Vagina (tissue), 2 donors: Measurements from ENCODE around the gene PIP4K2C. TPM values are rescaled to one million over a fixed set of nuclear protein-coding genes. Genes with fewer than 3 reads are reported as not detected.
"Not testable (repeated sequence)": the region's sequence is repeated elsewhere in the genome, so short reads cannot be mapped to it uniquely, and the experiment has no call there.

Experiments used
- DNase-seq, 2 donors: peaks; one replicate each; pipeline ENCODE4 v3.0.0-alpha.2; 2017; ENCODE audit errors: extremely low spot score in 2 of 2
- H3K27ac ChIP-seq: fragments of 200-600 bp; sonication (generic); one replicate; pipeline ENCODE4 v1.5.1; 2019
- H3K27me3 ChIP-seq: fragments of 200-600 bp; sonication (generic); one replicate; pipeline ENCODE4 v1.5.1; 2019
- H3K36me3 ChIP-seq, 2 donors: fragments of 200-600 bp; sonication (generic); one replicate each; pipeline ENCODE4 v1.5.1; 2017 to 2019
- H3K4me1 ChIP-seq: fragments of 200-600 bp; sonication (generic); one replicate; pipeline ENCODE4 v1.5.1; 2019
- H3K4me3 ChIP-seq, 2 donors: fragments of 200-600 bp; sonication (generic); 1 replicate in 1 of 2; 2 replicates in 1 of 2; pipeline ENCODE4 v1.5.1; 2016 to 2019
- H3K9me3 ChIP-seq: fragments of 200-600 bp; sonication (generic); one replicate; pipeline ENCODE4 v1.5.1; 2019
- POLR2A ChIP-seq, 2 donors: fragments of 450-650 bp; IDR thresholded peaks; one replicate each; pipeline ENCODE4 v1.6.1; 2017; ENCODE audit warnings: antibody characterized with exemption in 2 of 2, mild to moderate bottlenecking in 2 of 2, moderate library complexity in 2 of 2
- POLR2AphosphoS5 ChIP-seq, 2 donors: sonication (generic); formaldehyde crosslinking; IDR thresholded peaks; one replicate each; pipeline ENCODE4 v1.9.0; 2017; ENCODE audit warnings: antibody characterized with exemption in 2 of 2, mild to moderate bottlenecking in 2 of 2, low read depth in 1 of 2; ENCODE audit not compliant: insufficient read depth in 1 of 2
- intact Hi-C: fragments of 100-400 bp; cut with DNase I; formaldehyde crosslinking; loops from one replicate; pipeline ENCODE4 v1.15.1; 2023
- total RNA-seq: library from RNA; depleted of rRNA; stranded (reverse); fragments of >200 nt; gene quantifications from one replicate; pipeline ENCODE4 v1.2.3, GENCODE V29; 2016
- TF ChIP-seq, protein P1 (sequence below), 3 experiments: fragments of 450-650 bp in 2 of 3; fragments of 200-600 bp in 1 of 3; sonication (generic) in 1 of 3; IDR thresholded peaks; one replicate each; pipeline ENCODE4 v1.5.1; 2017 to 2019; ENCODE audit warnings: antibody characterized with exemption in 3 of 3, mild to moderate bottlenecking in 2 of 3, moderate library complexity in 2 of 3

PIP4K2C gene
- total RNA-seq, 1 donor from 2014 or later = 16.7 TPM

DNA sequence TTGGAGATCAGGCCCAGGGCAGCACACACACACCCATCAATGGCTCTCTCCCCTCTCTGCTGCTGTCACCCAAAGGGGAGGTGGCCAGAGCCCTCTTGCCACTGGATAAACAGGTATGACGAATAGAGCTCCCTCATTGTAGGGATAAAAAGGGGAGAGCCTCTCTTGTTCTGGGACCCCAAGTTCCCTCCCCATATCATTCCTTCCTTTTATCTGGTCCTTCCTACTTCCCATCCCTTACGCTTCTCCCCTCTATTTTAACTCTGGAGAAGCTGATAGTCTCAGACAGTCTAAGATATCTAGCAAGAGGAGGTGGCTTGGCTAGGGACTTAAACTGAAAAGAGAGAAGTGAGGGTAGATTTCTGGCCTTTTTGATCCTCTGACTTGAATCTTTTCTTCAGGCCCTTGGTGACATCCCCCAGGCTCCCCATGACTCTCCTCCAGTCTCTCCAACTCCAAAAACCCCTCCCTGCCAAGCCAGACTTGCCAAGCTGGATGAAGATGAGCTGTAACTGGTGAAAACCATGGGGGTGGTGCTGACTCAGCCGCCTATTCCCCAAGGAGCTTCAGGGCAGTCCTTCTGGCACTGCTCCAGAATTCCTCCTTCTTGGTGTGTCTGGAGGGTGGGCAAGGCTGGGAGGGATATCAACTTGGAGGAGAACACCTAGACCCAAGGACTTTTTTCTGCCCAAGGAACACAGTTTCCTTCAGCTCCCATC is 25.6 kb downstream of the PIP4K2C start:
- TF ChIP-seq, protein P1, sequence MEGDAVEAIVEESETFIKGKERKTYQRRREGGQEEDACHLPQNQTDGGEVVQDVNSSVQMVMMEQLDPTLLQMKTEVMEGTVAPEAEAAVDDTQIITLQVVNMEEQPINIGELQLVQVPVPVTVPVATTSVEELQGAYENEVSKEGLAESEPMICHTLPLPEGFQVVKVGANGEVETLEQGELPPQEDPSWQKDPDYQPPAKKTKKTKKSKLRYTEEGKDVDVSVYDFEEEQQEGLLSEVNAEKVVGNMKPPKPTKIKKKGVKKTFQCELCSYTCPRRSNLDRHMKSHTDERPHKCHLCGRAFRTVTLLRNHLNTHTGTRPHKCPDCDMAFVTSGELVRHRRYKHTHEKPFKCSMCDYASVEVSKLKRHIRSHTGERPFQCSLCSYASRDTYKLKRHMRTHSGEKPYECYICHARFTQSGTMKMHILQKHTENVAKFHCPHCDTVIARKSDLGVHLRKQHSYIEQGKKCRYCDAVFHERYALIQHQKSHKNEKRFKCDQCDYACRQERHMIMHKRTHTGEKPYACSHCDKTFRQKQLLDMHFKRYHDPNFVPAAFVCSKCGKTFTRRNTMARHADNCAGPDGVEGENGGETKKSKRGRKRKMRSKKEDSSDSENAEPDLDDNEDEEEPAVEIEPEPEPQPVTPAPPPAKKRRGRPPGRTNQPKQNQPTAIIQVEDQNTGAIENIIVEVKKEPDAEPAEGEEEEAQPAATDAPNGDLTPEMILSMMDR (IDR thresholded peaks at IDR 0.05) = no peak
- no peak for TF ChIP-seq POLR2AphosphoS5 (IDR thresholded peaks at IDR 0.05; ENCODE audit: insufficient read depth in 1 of 2, low read depth in 1 of 2)
- TF ChIP-seq POLR2A (IDR thresholded peaks at IDR 0.05) = no peak
- Histone ChIP-seq H3K36me3 (peaks cover 0 to 11% of the 10 kb centered on the region in 2 donors), H3K4me3 (no peak overlapping the region), H3K27ac (no peak overlapping the region), H3K9me3 (no peaks in the 10 kb centered on the region), H3K4me1 (peaks cover 26% of the 10 kb centered on the region), H3K27me3 (no peaks in the 10 kb centered on the region)
- no peak for DNase-seq
- intact Hi-C loops = no loop called here

- no peak overlapping the region for H3K4me3 ChIP-seq
- no peak for DNase-seq
- no peaks in the 10 kb centered on the region for H3K27me3 ChIP-seq
- H3K9me3 ChIP-seq = no peaks in the 10 kb centered on the region
- H3K4me1 ChIP-seq = peaks cover 21% of the 10 kb centered on the region
- TF ChIP-seq, protein P1 (IDR thresholded peaks at IDR 0.05) = no peak
- no peak for TF ChIP-seq POLR2AphosphoS5 (IDR thresholded peaks at IDR 0.05; ENCODE audit: insufficient read depth in 1 of 2, low read depth in 1 of 2)
- no peak for TF ChIP-seq POLR2A (IDR thresholded peaks at IDR 0.05)
- H3K27ac ChIP-seq = no peak overlapping the region
- intact Hi-C loops = no loop called here
- H3K36me3 ChIP-seq = peaks cover 0 to 11% of the 10 kb centered on the region in 2 donors
These were observed 26.9 kb downstream of the PIP4K2C start for GRCh38 chr12:57617942-57618341.

GRCh38 chr12:57618431-57618830 is 27.4 kb downstream of the PIP4K2C start:
- peaks cover 0 to 11% of the 10 kb centered on the region in 2 donors for H3K36me3 ChIP-seq
- H3K27ac ChIP-seq, H3K27me3 ChIP-seq, intact Hi-C loops, DNase-seq, H3K4me3 ChIP-seq, H3K9me3 ChIP-seq: not testable (repeated sequence)
- peaks cover 21% of the 10 kb centered on the region for H3K4me1 ChIP-seq

GRCh38 chr12:57618966-57619433 is 28.0 kb downstream of the PIP4K2C start:
- H3K4me3 ChIP-seq = no peak overlapping the region
- no peak for DNase-seq
- TF ChIP-seq POLR2AphosphoS5 (IDR thresholded peaks at IDR 0.05; ENCODE audit: insufficient read depth in 1 of 2, low read depth in 1 of 2) (no peak), POLR2A (IDR thresholded peaks at IDR 0.05) (no peak)
- TF ChIP-seq, protein P1 (IDR thresholded peaks at IDR 0.05) = no peak
- peaks cover 21% of the 10 kb centered on the region for H3K4me1 ChIP-seq
- H3K9me3 ChIP-seq = no peaks in the 10 kb centered on the region
- H3K27me3 ChIP-seq = no peaks in the 10 kb centered on the region
- no peak overlapping the region for H3K27ac ChIP-seq
- intact Hi-C loops = no loop called here
- peaks cover 0 to 11% of the 10 kb centered on the region in 2 donors for H3K36me3 ChIP-seq

- Histone ChIP-seq H3K4me3 (no peak overlapping the region), H3K4me1 (peaks cover 21% of the 10 kb centered on the region), H3K27ac (no peak overlapping the region), H3K9me3 (no peaks in the 10 kb centered on the region), H3K27me3 (no peaks in the 10 kb centered on the region), H3K36me3 (peaks cover 0 to 11% of the 10 kb centered on the region in 2 donors)
- no peak for TF ChIP-seq POLR2A (IDR thresholded peaks at IDR 0.05)
- TF ChIP-seq, protein P1 (IDR thresholded peaks at IDR 0.05) = no peak
- no peak for TF ChIP-seq POLR2AphosphoS5 (IDR thresholded peaks at IDR 0.05; ENCODE audit: insufficient read depth in 1 of 2, low read depth in 1 of 2)
- intact Hi-C loops = loop anchor here (1.0 kb wide), 1 partner anchor 36 kb away; no protein-coding TSS in a partner anchor
- no peak for DNase-seq
These were observed 28.6 kb downstream of the PIP4K2C start for GRCh38 chr12:57619434-57620244.
